GM13977 (cell line): ENCODE results near the gene TXNDC8.

Experiments
- DNase-seq: peaks from one replicate; pipeline ENCODE4 v3.0.0; 2012; ENCODE audit warnings: low spot score
- in situ Hi-C: fragments of 300-500 bp; cut with MboI; formaldehyde crosslinking; loops from one replicate; pipeline ENCODE4 v1.12.0; 2022; ENCODE audit warnings: low sequenced_read_pairs, low pct_unique_long_range_greater_than_20kb, mixed read lengths, inconsistent platforms; ENCODE audit not compliant: unreplicated experiment
- TF ChIP-seq, protein P1 (sequence below): IDR thresholded peaks from 2 replicates; pipeline ENCODE4 v1.5.1; 2012; ENCODE audit warnings: mild to moderate bottlenecking, control low read depth; ENCODE audit not compliant: insufficient read depth; ENCODE audit errors: extremely low read depth, missing control alignments

Gene TXNDC8

DNA sequence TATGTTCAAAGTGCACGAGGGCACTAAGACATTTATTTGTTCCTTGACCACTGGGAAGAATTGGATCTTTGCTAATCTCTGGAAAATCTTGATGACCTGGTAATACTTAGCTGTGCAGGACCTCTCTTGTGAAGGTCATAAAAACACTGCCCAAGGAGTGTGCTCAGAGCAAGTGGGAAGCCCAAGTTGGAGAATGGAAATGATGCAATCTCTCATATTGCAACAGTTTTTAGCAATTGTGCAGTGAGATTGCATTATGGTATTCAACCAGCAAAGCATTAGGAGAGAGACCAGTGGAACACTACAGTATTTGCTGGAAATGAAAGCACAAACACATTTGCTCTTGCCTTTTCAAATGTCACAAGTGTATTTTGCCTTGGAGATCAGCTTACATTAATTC lies 34.5 kb downstream of the TXNDC8 start:
- in situ Hi-C loops = no loop called here
- no peak for DNase-seq
- TF ChIP-seq, protein P1, sequence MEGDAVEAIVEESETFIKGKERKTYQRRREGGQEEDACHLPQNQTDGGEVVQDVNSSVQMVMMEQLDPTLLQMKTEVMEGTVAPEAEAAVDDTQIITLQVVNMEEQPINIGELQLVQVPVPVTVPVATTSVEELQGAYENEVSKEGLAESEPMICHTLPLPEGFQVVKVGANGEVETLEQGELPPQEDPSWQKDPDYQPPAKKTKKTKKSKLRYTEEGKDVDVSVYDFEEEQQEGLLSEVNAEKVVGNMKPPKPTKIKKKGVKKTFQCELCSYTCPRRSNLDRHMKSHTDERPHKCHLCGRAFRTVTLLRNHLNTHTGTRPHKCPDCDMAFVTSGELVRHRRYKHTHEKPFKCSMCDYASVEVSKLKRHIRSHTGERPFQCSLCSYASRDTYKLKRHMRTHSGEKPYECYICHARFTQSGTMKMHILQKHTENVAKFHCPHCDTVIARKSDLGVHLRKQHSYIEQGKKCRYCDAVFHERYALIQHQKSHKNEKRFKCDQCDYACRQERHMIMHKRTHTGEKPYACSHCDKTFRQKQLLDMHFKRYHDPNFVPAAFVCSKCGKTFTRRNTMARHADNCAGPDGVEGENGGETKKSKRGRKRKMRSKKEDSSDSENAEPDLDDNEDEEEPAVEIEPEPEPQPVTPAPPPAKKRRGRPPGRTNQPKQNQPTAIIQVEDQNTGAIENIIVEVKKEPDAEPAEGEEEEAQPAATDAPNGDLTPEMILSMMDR = no peak

DNA sequence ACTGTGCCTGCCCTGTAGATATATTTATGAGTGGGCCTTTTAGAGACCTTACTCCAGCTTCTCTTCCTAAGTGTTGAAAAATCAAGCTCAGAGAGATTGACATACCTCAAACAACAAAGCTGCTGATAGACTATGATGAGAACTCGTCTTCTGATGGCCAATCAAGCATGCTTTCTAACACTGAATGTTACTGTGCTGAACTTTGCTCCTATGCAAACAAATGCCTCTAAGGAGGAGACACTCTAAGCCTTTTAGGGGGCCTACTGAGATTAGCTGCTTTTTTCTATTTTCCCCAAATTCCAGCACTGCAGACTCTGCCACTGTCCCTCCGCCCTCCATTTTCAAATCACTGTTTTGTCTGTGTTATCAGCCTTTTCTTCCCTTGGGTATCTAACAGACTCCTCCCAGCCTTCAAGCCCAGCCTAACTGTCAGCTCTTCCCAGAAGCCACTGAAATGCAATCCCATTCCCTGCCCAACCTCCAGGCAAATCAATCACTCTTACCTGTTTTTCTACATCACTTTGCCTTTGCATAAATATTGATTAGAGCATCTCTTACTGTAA lies 39.5 kb downstream of the TXNDC8 start:
- TF ChIP-seq, protein P1 = no peak
- DNase-seq = no peak
- in situ Hi-C loops = no loop called here

DNA sequence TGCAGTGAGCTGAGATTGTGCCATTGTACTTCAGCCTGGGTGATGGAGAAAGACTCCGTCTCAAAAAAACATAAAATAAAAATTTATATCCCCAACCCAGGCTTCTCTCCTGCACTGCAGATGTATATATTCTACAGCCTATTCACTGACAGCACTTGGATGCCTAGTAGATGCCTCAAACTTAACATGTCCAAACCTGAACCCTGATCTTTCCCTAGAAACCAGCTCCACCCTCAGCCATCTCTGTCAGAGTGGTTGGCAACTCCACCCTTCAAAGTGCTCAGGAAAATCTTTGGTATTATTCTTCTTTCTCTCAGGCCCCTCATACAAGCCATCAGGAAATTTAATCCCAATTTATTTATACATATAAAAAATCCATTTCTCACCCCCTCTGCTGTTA lies 44.4 kb downstream of the TXNDC8 start:
- no peak for DNase-seq
- TF ChIP-seq, protein P1 = no peak
- in situ Hi-C loops = no loop called here

DNA sequence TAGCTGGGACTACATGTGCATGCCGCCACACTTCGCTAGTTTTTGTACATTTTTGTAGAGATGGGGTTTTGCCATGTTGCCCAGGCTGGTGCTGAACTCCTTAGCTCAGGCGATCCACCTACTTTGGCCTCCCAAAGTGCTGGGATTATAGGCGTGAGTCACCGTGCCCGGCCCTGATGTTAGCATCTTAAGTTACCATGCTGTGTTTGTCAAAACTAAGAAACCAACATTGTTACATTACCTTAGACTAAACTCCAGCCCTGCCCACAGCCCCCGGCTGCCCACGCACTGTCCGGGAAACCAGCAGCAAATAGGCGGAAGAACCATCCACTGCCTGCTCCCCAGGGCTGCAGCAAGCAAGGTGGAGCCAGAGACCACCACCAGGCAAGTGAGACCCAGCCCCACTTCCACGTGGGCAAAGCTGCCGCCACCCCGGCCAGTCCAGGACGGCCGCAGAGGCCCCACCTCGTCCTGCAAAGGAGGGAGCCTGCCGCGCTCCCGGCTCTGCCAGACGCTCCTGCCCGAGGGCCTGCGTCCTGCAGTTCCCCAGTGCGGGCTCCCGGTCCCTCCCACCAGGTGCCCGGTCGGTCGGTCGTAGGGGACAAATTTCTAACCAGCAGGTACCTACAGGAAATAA lies 45.6 kb downstream of the TXNDC8 start:
- TF ChIP-seq, protein P1 = no peak
- DNase-seq = no peak
- in situ Hi-C loops = no loop called here

DNA sequence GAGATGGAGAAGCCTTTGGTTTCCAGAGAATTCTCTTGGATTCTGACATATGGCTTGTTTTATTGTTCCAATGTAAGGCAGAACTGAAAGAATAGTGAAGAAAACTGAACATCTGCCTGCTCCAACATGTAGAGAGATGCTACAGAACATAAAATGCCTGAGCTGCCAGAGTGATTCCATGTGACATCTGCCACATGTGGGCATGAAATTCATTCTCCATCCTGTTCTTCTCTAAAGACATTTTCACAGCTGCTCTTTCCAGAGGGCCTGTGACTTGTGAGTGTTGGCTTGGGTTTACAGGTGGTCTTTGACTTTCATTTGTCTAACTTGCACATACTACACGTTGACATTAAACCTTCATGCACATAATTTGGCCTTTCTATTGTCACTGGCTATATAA lies 47.7 kb downstream of the TXNDC8 start:
- in situ Hi-C loops = no loop called here
- TF ChIP-seq, protein P1 = no peak
- DNase-seq = no peak

DNA sequence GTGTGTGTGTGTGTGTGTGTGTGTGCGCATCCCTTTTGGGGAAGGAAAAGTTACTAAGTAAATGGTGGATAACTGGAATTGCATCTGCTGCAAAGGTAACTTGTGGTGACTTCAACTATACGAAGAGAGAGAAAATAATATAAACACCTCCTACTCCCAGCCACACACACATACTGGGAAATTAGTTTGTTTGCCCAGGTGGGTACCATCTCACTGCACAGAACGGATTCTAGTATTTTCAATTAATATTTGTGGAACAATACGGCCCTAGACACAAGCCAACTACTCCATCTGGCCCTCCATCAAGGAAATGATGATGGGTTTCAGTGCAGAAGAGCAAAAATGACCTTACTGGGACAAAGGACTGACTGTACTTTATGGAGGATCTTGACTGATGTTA lies 49.2 kb downstream of the TXNDC8 start:
- in situ Hi-C loops = no loop called here
- no peak for DNase-seq
- TF ChIP-seq, protein P1 = no peak
